NCI-H1105 treated with DMSO at 0.1 percent for 48 hours (cell line): ENCODE data around the gene DUSP16.

ENCODE experiments used
- DNase-seq: peaks from one replicate; lab custom pipeline; 2025; lab: John Stamatoyannopoulos, UW

Gene DUSP16

GRCh38 chr12:12440784-12441428 lies 121.8 kb downstream of the DUSP16 start:
- peak; percentile 79 for DNase-seq

- DNase-seq = no peak
These were observed 123.0 kb downstream of the DUSP16 start for GRCh38 chr12:12439636-12440035.

- DNase-seq = no peak
These were observed 125.8 kb downstream of the DUSP16 start for GRCh38 chr12:12436831-12437345.

- no peak for DNase-seq
These were observed 129.4 kb downstream of the DUSP16 start for GRCh38 chr12:12433203-12433731.

- peak; percentile 86 for DNase-seq
These were observed 130.3 kb downstream of the DUSP16 start for GRCh38 chr12:12432364-12432763.

- DNase-seq = no peak
These were observed 133.6 kb downstream of the DUSP16 start for GRCh38 chr12:12428961-12429657.

GRCh38 chr12:12428047-12428446 lies 134.6 kb downstream of the DUSP16 start:
- no peak for DNase-seq

GRCh38 chr12:12427568-12427967 lies 135.1 kb downstream of the DUSP16 start:
- DNase-seq = no peak

GRCh38 chr12:12425616-12426015 lies 137.0 kb downstream of the DUSP16 start:
- no peak for DNase-seq

GRCh38 chr12:12425001-12425400 lies 137.7 kb downstream of the DUSP16 start:
- no peak for DNase-seq
